ENCODE measurements around the gene EMP1.

DNA sequence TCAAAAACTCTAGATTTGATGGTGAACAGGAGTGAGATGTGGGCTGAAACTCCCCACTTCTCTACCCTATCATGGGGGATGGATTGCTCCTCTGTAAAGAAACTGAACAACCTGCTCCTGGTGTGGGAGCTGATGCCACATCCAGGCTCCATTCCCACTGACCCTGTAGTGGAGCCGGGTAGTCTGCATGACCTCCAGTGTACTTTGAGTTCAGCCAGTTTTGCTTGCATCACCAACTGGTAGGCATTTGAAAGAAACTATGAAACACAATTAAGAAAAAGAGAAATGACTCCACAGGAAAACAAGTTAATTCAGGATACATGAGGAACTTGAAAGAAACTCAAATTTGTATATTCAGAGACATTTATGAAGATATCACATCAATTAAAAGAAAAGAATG lies 27.3 kb upstream of the EMP1 start:
- TF ChIP-seq POLR2AphosphoS5 (IDR thresholded peaks at IDR 0.05; ENCODE audit: low read depth, low read length) (no peak), POLR2A (IDR thresholded peaks at IDR 0.05; ENCODE audit: low read depth, low read length) (no peak)

Data from GM12892 (cell line).